Gastrocnemius medialis (tissue), 4 donors: ENCODE measurements around the gene CPNE5. TPM values are rescaled to one million over a fixed set of nuclear protein-coding genes. Genes with fewer than 3 reads are reported as not detected.

ENCODE experiments used
- ATAC-seq, 2 donors: fragments of 150-250 bp; one replicate each; pipeline ENCODE4 v1.9.1; 2016
- DNase-seq, 2 donors: peaks; one replicate each; pipeline ENCODE4 v3.0.0-alpha.2; 2019
- H3K27ac ChIP-seq, 4 donors: fragments of 200-600 bp; sonication (generic); 1 replicate in 1 of 4; 2 replicates in 3 of 4; pipeline ENCODE4 v1.5.1; 2016 to 2018; ENCODE audit warnings: mild to moderate bottlenecking in 2 of 4, moderate library complexity in 1 of 4
- H3K27me3 ChIP-seq, 3 donors: fragments of 200-600 bp; sonication (generic) in 2 of 3; 1 replicate in 1 of 3; 2 replicates in 2 of 3; pipeline versions ENCODE4 v1.5.1 to v1.6.0; 2016 to 2019; ENCODE audit warnings: mild to moderate bottlenecking in 1 of 3, moderate library complexity in 1 of 3
- H3K36me3 ChIP-seq, 2 donors: fragments of 200-600 bp; sonication (generic) in 1 of 2; one replicate each; pipeline ENCODE4 v1.5.1; 2017 to 2018
- H3K4me1 ChIP-seq, 2 donors: fragments of 200-600 bp; sonication (generic) in 1 of 2; one replicate each; pipeline ENCODE4 v1.5.1; 2016 to 2017; ENCODE audit warnings: mild to moderate bottlenecking in 2 of 2
- H3K4me3 ChIP-seq, 4 donors: fragments of 200-600 bp; sonication (generic) in 3 of 4; 1 replicate in 1 of 4; 2 replicates in 3 of 4; pipeline ENCODE4 v1.5.1; 2016 to 2019; ENCODE audit warnings: mild to moderate bottlenecking in 2 of 4
- H3K9me3 ChIP-seq, 3 donors: fragments of 200-600 bp; sonication (generic) in 2 of 3; 1 replicate in 1 of 3; 2 replicates in 2 of 3; pipeline ENCODE4 v1.5.1; 2016 to 2019
- CTCF ChIP-seq, 5 experiments: fragments of 450-650 bp in 3 of 5; fragments of 200-600 bp in 2 of 5; sonication (generic) in 2 of 5; IDR thresholded peaks in 4 of 5; conservative IDR thresholded peaks in 1 of 5; 1 replicate in 4 of 5; 2 replicates in 1 of 5; pipeline ENCODE4 v1.5.1; 2016 to 2019; ENCODE audit warnings: antibody characterized with exemption in 5 of 5, mild to moderate bottlenecking in 3 of 5, moderate library complexity in 3 of 5
- POLR2A ChIP-seq, 2 donors: fragments of 450-650 bp; IDR thresholded peaks; one replicate each; pipeline ENCODE4 v1.6.1; 2017; ENCODE audit warnings: antibody characterized with exemption in 2 of 2, mild to moderate bottlenecking in 2 of 2, moderate library complexity in 2 of 2
- in situ Hi-C, 4 donors: fragments of 200-750 bp; cut with MboI; loops; one replicate each; pipeline versions ENCODE4 v1.15.0 to v1.8.0; 2017; ENCODE audit warnings: low sequenced_read_pairs in 4 of 4
- intact Hi-C: fragments of 100-400 bp; cut with DNase I; formaldehyde crosslinking; loops from one replicate; pipeline ENCODE4 v1.15.1; 2023; ENCODE audit warnings: low total_unique reads
- total RNA-seq, 4 donors: library from RNA; depleted of rRNA; stranded (reverse); fragments of >200 nt; gene quantifications; one replicate each; pipeline versions ENCODE4 v1.1.0 to v1.2.3, GENCODE V29; 2016

CPNE5 gene
- under 1 TPM in 1 of 4 donors, not detected in 3; 0.11 TPM for total RNA-seq

- Histone ChIP-seq H3K27me3 (peaks cover 0 to 3% (median 0%) of the 10 kb centered on the region in 3 donors), H3K27ac (peak within 1 kb of the TSS in 2 of 4 donors; percentile 48 to 69), H3K4me3 (peak within 1 kb of the TSS; percentile 45 to 68 (median 49)), H3K9me3 (no peaks in the 10 kb centered on the region), H3K36me3 (no peaks in the 10 kb centered on the region), H3K4me1 (peaks cover 38 to 45% of the 10 kb centered on the region in 2 donors)
- ATAC-seq = no peak
- intact Hi-C loops = no loop called here
- in situ Hi-C loops = no loop called here
- TF ChIP-seq POLR2A (IDR thresholded peaks at IDR 0.05) (no peak), CTCF (IDR thresholded peaks at IDR 0.05 in 4 of 5, conservative IDR thresholded peaks at IDR 0.05 in 1 of 5) (no peak)
- DNase-seq = no peak
These were observed at the start of gene CPNE5 for GRCh38 chr6:36838896-36839748. TSS of gene CPNE5 (minus strand) at chr6:36839444. CDS start at chr6:36839377, 67 bp downstream.

- no peak for DNase-seq
- intact Hi-C loops (loop anchor here (5.0 kb wide), 1 partner anchor 284 kb away; the partner anchor contains the start of gene PIM1), in situ Hi-C loops (loop anchor here (10.0 to 25.0 kb wide), 5 partner anchors 97 to 327 kb away; partner anchors contain the start of genes FGD2 (in 1 of the 4) and MTCH1 (in 1 of the 4))
- no peaks in the 10 kb centered on the region for H3K27me3 ChIP-seq
- H3K4me3 ChIP-seq = no peak overlapping the region
- H3K36me3 ChIP-seq = no peaks in the 10 kb centered on the region
- peaks cover 24 to 25% of the 10 kb centered on the region in 2 donors for H3K4me1 ChIP-seq
- no peak overlapping the region for H3K27ac ChIP-seq
- TF ChIP-seq CTCF (IDR thresholded peaks at IDR 0.05 in 4 of 5, conservative IDR thresholded peaks at IDR 0.05 in 1 of 5) = no peak
- TF ChIP-seq POLR2A (IDR thresholded peaks at IDR 0.05) = no peak
- no peaks in the 10 kb centered on the region for H3K9me3 ChIP-seq
- no peak for ATAC-seq
These were observed 48.9 kb upstream of the CPNE5 start for GRCh38 chr6:36888115-36888643.

GRCh38 chr6:36886950-36887618 lies 47.8 kb upstream of the CPNE5 start:
- TF ChIP-seq POLR2A (IDR thresholded peaks at IDR 0.05) (no peak), CTCF (IDR thresholded peaks at IDR 0.05 in 4 of 5, conservative IDR thresholded peaks at IDR 0.05 in 1 of 5) (no peak)
- peak overlapping the region in 3 of 4 donors; percentile 83 to 91 (median 90) for H3K27ac ChIP-seq
- DNase-seq (no peak), ATAC-seq (no peak)
- peaks cover 24 to 25% of the 10 kb centered on the region in 2 donors for H3K4me1 ChIP-seq
- in situ Hi-C loops (loop anchor here (10.0 to 25.0 kb wide), 5 partner anchors 98 to 328 kb away; partner anchors contain the start of genes FGD2 (in 1 of the 4) and MTCH1 (in 1 of the 4)), intact Hi-C loops (loop anchor here (5.0 kb wide), 1 partner anchor 285 kb away; the partner anchor contains the start of gene PIM1)
- peak overlapping the region in 2 of 4 donors; percentile 82 to 92 for H3K4me3 ChIP-seq
- H3K36me3 ChIP-seq = no peaks in the 10 kb centered on the region
- H3K9me3 ChIP-seq = no peaks in the 10 kb centered on the region
- H3K27me3 ChIP-seq = no peaks in the 10 kb centered on the region
